ENCODE data around the gene TMEM132C.

Gene TMEM132C

GRCh38 chr12:128415036-128415560, 148.1 kb downstream of the TMEM132C start:
- DNase-seq (ENCODE audit: low read depth in 2 of 2), result no peak

DNA sequence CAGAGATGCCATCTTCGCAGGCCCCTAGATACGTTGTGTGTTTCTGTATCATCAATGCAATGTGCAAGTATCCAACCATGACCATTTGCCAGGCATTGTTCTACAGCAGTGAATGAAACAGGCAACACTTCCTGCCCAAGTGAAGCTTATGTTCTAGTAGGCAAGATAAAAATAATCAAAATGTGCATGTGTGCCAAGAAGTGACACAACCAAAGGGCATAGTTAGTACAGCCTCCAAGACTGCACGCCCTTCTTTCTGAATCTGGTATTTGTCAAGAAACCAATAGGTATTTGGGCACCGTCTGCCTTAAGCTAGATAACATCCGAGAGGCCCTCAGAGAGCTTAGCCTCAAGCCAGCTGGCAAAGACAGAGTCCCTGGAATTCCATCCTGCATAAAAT, 152.0 kb downstream of the TMEM132C start:
- no peak for DNase-seq (ENCODE audit: low read depth in 2 of 2)

GRCh38 chr12:128420163-128420562, 153.2 kb downstream of the TMEM132C start:
- DNase-seq (ENCODE audit: low read depth in 2 of 2), result no peak

GRCh38 chr12:128421375-128421774, 154.4 kb downstream of the TMEM132C start:
- DNase-seq (ENCODE audit: low read depth in 2 of 2), result no peak

- DNase-seq (ENCODE audit: low read depth in 2 of 2), result no peak
Observed at GRCh38 chr12:128423205-128423604, 156.2 kb downstream of the TMEM132C start.

- DNase-seq (ENCODE audit: low read depth in 2 of 2), result no peak
Observed at GRCh38 chr12:128424931-128425431, 158.0 kb downstream of the TMEM132C start.

DNA sequence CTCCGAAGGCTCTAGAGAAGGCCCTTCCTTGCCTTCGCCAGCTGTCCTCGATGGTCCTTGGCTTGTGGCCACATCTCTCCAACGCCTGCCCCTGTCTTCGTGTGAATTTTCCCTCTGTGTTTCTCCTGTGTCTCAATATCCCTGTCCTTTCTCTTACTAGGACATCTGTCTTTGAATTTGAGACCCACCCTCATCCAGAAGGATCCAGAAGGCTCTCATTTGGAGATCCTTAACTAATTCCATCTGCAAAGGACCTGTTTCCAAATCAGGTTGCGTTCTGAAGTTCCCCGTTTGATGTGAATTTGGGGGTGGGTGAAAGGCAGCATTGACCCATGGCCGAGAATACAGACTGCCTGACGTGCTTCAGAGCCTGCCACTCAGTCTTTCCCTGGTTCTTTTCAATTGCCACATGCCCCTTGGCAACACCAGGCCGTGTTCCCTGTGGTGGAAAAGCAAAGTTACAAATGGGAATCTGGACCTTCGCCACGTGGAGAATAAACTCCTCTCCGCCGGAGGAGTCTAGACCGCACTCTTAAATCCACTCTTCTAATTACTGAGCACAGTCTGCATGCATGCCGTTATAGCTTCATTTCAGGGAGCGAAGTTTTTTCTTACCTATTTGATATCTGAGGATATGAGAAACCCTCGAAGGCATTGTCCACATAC, 158.8 kb downstream of the TMEM132C start:
- no peak for DNase-seq (ENCODE audit: low read depth in 2 of 2)

GRCh38 chr12:128426511-128426910, 159.5 kb downstream of the TMEM132C start:
- DNase-seq (ENCODE audit: low read depth in 2 of 2), result no peak

- DNase-seq (ENCODE audit: low read depth in 2 of 2), result no peak
Observed at GRCh38 chr12:128439796-128440195, 172.8 kb downstream of the TMEM132C start.

GRCh38 chr12:128442096-128442495, 175.1 kb downstream of the TMEM132C start:
- DNase-seq (ENCODE audit: low read depth in 2 of 2), result no peak

DNA sequence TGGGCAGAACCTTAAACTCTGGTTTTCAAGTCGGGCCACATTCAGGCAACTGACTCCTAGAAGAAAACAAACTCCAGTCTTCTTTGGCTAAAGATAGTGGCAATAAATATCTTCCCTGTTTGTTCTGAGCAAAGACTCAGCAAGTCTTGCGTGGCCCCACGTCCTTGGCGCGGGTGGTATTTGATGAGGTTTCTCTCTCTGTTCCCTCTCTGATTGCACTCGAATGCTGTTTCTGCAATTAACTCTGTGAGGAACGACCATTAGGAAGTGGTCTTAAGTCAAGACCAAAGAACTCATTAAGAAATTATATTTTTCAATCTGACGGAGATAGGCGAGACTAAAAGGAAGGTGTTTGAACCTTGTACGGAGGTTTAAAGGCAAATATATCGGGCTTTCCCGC, 177.6 kb downstream of the TMEM132C start:
- no peak for DNase-seq (ENCODE audit: low read depth in 2 of 2)

DNA sequence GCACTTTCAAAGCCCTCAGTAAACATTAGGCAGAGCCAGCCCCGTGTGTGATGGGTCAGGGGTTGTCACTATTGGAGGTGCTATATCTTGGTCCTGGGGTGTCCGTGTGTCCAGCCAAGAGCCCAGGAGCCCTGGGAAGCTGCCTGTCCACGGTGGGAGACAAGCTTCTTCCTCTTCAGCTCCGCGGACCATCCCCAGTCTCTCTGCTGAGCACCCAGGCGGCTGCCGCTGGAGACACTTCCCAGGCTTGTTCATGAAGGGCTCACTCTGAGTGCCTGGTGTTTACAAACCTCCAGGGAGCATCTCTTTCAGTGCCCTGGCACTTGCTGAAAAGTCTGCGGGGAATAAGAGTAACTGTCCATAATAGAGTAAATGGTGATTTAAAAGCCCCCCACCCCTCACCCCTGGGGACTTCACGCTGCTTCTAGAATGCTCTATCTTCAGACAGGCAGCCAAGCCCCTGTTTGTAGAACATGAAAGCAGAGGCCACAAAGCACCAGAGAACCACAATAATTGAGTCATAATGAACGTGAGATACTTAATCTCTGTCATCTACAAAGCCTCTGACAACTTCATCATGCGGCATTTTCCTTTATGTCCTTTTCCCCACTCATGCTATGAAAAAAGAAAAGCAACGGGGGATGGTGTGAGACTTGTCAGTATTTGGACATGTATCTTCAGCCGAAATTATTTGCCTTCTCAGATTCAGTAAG, 178.6 kb downstream of the TMEM132C start:
- no peak for DNase-seq (ENCODE audit: low read depth in 2 of 2)

- no peak for DNase-seq (ENCODE audit: low read depth in 2 of 2)
Observed at GRCh38 chr12:128449146-128449894, 182.3 kb downstream of the TMEM132C start.

DNA sequence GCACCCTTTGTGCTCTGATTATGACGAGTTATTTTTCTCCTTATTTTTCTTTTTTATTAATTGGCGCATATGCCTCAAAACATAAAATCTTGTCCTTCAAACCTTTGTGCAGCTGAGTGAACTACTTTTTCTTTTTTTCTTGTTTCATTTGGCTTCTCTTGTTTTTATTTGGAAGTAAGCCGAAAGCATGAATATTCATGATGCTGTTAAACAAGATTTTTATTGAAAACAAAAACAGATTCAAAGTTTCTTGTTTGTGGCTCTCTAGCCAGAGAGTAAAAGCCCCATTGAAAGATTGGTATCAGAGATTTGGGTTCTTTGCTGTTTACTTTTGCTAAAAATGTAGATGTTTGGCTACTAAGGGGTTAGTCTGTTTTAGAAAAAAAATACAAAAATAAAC, 183.8 kb downstream of the TMEM132C start:
- no peak for DNase-seq (ENCODE audit: low read depth in 2 of 2)

DNA sequence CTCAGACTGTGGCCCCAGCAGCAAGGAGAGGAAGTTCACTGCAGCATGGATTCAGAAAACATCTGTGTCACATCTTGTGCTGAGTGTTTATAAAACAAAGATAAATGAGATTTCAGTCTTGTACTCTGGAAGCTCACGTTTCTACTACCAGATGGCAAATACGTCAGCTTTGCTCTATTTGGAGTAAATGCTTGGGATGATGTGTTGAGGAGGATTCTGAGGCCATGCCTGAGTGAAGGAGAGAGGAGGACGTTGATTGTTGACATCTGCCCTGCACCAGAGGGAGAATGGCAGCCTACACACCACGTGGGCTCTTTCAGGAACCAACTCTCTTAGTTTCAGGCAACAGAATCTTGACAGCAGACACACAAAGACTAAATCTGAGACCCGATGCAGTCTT, 188.9 kb downstream of the TMEM132C start:
- no peak for DNase-seq (ENCODE audit: low read depth in 2 of 2)

DNA sequence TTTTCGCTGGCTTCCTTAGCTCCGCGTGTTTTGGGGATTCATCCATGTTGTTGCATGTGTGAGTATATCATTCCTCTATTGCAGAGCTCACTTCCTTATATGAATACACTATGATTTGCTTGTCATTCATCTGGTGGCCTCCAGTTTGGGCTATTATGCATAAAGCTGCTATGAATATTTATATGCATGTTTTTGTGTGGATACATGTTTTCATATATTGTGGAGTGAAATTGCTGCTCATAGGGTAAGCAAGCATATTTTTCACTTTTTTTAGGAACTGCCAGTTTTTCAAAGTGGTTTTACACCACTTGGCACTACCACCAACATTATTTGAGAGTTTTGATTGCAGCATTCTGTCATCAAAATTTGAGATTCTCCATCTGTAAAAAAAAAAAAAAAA, 190.0 kb downstream of the TMEM132C start:
- DNase-seq (ENCODE audit: low read depth in 2 of 2), result no peak

- no peak for DNase-seq (ENCODE audit: low read depth in 2 of 2)
Observed at GRCh38 chr12:128458301-128458974, 191.5 kb downstream of the TMEM132C start.

DNA sequence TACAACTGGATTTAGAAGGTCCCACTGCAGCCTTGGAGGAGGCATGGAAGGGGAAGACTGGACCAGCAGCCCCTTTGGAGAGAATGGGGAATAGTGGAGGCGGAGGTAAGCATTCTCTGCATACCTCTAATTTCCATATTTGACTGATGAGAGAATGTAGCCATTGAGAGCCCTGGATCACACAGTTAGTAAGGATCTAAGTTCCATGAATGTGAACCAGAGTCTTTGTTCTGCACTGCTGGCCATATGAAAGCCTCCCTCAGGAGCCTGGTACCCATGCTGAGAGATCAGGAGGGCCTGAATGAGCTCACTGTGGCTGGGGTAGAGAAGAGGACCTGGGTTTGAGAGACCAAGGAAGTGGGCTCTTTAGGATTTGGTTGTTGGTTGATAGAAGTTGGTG, 192.1 kb downstream of the TMEM132C start:
- DNase-seq (ENCODE audit: low read depth in 2 of 2), result no peak

DNA sequence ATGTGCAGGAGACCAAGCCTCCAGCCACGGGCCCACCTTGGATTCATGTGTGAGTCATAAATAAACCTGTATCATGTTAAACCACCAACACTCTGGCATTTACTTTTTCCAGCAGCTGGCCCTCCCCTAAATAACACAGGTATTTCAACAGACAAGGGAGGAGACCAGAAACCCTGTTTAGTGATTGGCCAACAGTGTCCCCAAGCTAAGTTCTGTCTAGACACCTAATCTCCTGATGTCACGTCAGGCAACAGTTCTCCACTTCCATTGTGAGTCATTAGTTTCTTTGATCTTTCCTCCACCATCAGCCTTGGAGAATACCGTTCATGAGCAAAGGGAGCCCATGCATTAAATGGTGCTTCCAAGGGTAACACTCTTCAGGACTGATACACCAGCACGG, 196.9 kb downstream of the TMEM132C start:
- no peak for DNase-seq (ENCODE audit: low read depth in 2 of 2)

DNA sequence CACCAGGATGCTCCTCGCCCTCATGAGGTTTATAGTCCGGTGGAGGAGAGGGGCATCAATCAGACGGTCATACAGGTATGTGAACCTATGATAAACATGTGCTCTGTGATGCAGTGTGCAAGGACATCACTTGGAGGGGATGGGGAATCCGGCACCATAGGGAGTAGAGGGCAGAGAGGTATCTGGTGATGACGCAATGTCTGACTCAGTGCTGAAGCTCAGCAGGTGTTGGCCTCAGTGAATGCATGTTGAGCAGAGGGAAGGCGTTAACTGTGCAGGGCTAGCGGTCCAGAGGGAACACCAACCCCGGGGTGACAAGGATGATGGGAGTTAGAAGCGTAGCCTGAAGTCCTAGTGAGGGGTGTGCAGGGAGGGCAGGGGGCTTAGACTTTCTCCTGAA, 200.9 kb downstream of the TMEM132C start:
- no peak for DNase-seq (ENCODE audit: low read depth in 2 of 2)

GRCh38 chr12:128468926-128469325, 202.0 kb downstream of the TMEM132C start:
- DNase-seq (ENCODE audit: low read depth in 2 of 2), result no peak

- DNase-seq (ENCODE audit: low read depth in 2 of 2), result no peak
Observed at GRCh38 chr12:128471491-128471890, 204.5 kb downstream of the TMEM132C start.

Measured in stimulated activated CD8-positive, alpha-beta memory T cell treated with anti-CD3 and anti-CD28 coated beads, Interleukin-15, amount 100 ng/mL, for 48 hours (primary cell).